RPMI8226 (cell line): ENCODE measurements around the gene ZIC1.

Experiments
- DNase-seq: peaks from one replicate; pipeline ENCODE4 v3.0.0-alpha.2; 2015

ZIC1 gene

GRCh38 chr3:147422601-147423536 lies 13.7 kb downstream of the ZIC1 start:
- no peak for DNase-seq

- DNase-seq: no peak
These were observed 14.3 kb downstream of the ZIC1 start for GRCh38 chr3:147423537-147423797.

DNA sequence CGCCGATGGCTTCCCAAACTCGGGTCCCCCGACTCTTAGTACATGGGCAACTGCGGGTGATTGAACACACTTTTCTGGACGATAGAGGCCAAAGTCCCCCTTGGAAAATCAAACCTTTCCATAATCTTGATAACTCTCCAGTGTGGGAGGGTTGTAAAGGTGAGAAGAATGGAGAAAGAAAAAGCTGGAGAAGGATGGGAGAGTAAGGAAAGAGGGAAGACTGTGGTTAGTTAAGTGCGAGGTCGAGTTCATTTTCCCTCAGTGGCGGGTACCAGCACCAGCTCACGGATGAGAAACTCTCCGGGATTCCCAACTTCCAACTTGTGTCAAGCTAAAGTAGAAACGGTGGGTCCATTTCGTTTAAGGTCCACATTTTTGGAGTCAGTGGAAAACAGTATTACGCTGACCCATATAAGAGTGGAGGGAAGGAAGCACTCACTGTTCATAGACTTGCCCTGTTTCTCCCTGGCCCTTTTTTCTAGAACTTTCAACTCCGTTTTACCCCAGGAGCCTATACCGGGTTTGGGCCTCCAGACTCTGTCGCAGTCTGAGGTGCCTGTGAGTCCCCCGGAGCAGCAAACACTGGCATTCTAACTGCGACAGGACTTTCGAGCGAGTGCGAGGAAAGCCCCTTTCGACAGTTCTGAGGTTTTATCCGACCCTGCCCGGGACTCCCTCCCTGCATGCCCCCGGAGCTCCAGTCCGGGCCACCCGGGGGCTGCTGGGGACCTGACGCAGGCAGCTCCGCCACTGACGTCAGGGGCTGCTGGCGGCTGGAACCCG lies 14.8 kb downstream of the ZIC1 start:
- DNase-seq: no peak

DNA sequence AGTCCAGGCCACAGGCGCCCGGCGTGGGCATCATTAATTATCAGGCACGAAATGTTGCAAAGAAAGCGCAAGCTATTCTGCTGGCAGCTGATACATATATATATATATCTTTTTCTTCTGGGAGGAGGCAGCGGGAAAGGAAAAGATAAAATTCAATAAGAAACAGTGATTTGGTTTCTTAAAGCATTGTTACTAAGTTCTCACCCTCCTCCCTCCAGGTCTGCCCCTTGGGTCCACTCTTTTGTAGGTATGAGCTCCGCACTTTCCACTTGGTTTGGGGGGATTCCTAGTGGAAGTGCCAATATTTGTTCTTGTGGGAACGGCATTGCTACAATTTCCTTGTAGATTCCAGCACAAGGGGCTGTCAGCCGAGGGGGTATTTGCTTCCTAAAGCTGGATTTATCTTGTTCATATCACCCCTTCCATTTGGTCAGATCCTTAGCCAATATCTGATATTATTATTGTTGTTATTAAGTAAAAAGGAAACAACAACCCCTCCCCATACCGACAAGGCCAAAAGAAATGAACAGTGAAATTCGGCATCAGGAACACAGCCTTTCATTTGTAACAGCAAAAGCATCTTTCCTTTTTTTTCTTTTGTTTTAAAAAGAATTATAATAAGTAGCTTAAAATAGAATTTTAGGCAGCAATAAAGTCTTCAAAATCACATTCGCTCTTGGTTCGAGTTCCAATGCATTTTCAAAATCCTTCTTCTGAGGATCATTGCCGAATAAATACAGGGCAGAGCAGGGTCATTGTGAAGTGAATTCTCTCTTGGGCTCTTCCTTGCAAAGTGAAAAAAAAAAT lies 15.6 kb downstream of the ZIC1 start:
- DNase-seq: no peak

- DNase-seq: no peak
These were observed 16.3 kb downstream of the ZIC1 start for GRCh38 chr3:147425388-147425850.

GRCh38 chr3:147426931-147427330 lies 17.8 kb downstream of the ZIC1 start:
- no peak for DNase-seq

DNA sequence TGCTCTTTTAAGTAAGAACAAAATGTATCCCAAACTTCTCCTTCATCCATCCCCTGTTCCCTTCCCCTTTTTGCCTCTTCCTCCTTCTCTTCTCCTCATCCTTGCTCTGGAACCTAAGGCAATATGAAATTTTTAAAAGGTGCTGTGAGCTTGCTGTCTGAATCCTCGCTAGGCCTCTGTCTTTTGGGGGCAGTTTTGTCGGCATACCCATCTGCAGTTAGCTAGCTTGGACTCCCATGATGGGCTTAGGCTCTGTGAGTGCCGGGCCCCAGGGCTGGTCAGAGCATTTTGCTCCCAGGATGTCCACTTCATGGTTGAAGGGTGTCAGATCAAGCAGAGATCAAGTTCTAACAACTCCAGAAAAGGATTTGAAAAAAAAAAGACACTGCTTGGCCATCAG lies 18.6 kb downstream of the ZIC1 start:
- DNase-seq: no peak

DNA sequence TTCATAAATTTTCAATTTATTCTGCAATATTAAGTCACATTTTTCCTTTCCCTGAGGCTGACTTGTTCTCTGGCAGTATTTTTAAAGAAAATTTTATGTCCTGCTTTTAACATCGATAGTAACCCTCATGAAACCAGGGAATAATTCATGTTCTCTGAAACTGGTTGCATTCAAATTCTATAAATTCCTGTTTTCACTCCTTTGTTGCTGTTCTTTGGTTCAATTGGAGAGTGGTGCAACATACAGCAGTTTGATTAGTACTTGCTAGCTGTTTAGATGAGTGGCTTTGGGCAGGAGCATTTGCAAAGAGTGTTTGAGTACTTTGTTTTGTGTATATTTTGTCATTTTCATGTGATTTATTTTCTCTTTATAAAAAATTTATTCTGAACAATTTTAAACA lies 19.2 kb downstream of the ZIC1 start:
- no peak for DNase-seq

DNA sequence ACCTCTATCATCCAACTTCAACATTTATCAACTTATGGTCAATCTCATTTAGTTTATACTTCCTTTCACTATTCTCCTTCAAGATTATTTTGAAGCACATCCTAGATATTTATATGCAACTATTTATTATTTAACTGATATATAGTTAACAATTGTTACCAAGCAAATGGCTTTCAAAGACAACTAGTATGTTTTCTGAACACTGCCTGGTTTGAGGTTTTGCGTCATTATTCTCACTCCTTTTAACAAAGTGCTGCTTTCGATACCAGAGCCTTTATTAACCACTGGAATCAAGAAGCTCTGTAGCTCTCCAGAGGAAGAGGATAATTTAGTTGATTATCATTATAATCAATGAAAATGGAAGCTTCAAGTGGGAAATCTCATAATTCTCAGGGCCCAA lies 19.6 kb downstream of the ZIC1 start:
- DNase-seq: no peak

- no peak for DNase-seq
These were observed 22.6 kb downstream of the ZIC1 start for GRCh38 chr3:147431751-147432150.

GRCh38 chr3:147447224-147447623 lies 38.1 kb downstream of the ZIC1 start:
- no peak for DNase-seq

DNA sequence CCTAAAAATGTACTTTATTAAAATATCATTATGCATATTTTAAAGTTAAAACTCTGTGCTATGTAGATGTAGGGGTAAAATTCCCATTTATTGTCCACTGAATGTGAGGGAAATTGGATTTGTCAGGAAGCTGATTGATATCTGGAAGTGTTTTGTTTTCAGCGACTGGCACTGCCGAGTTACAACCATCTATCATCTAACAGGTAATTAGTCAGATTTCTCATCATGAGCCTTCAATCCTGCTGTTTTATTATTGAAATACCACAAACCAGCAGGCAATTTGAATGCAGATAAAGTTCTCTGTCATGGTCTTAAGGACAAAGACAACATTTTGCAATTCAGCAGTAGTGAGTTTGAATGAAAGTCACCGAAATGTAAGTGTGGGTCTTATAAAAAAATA lies 40.5 kb downstream of the ZIC1 start:
- DNase-seq: no peak

GRCh38 chr3:147458995-147459704 lies 50.0 kb downstream of the ZIC1 start:
- no peak for DNase-seq

DNA sequence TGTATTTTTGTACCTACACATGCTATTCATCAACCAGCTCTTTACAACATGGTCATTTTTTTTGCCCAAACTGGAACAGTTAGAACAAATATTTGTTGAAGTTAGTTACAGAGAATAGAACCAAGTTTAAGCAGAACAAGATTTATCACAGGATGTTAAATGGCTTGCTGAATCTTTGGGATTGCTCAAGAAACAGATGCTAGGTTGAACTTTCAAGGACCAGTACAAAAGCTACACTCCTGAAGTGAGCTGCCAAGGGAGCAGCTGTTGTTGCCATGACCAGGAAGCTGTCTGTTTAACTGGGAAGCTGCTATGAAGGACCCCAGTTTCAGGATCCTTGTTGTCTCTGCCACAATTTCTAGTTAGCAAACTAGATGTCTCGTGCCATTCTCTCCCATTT lies 53.7 kb downstream of the ZIC1 start:
- DNase-seq: no peak
